ENCODE data around the gene NEK5.
A peak's percentile ranks its signal among the peaks of the same experiment; 100 is the strongest.

NEK5 gene

GRCh38 chr13:52006523-52007245 is 122.2 kb downstream of the NEK5 start:
- Histone ChIP-seq H3K9ac (ENCODE audit: insufficient read length) (no peak overlapping the region), H3K9me3 (ENCODE audit: low read depth, low read length) (no peaks in the 10 kb centered on the region), H3K36me3 (ENCODE audit: insufficient read depth, low read length) (no peaks in the 10 kb centered on the region), H3K27ac (no peak overlapping the region), H3K4me3 (no peak overlapping the region)
- no peak for TF ChIP-seq EZH2 (IDR thresholded peaks at IDR 0.05)
- TF ChIP-seq FOXP2 (optimal IDR thresholded peaks at IDR 0.05; ENCODE audit: control extremely low read depth, extremely low read length, insufficient read depth), result no peak
- TF ChIP-seq POLR2AphosphoS5 (IDR thresholded peaks at IDR 0.05; ENCODE audit: borderline replicate concordance, low read depth, low read length), result no peak
- DNase-seq (ENCODE audit: low read depth, low spot score), result no peak

GRCh38 chr13:52005841-52006522 is 122.9 kb downstream of the NEK5 start:
- TF ChIP-seq POLR2AphosphoS5 (IDR thresholded peaks at IDR 0.05; ENCODE audit: borderline replicate concordance, low read depth, low read length), result no peak
- TF ChIP-seq FOXP2 (optimal IDR thresholded peaks at IDR 0.05; ENCODE audit: control extremely low read depth, extremely low read length, insufficient read depth), result no peak
- no peak for TF ChIP-seq EZH2 (IDR thresholded peaks at IDR 0.05)
- Histone ChIP-seq H3K27ac (no peak overlapping the region), H3K9me3 (ENCODE audit: low read depth, low read length) (no peaks in the 10 kb centered on the region), H3K9ac (ENCODE audit: insufficient read length) (no peak overlapping the region), H3K36me3 (ENCODE audit: insufficient read depth, low read length) (no peaks in the 10 kb centered on the region), H3K4me3 (no peak overlapping the region)
- DNase-seq (ENCODE audit: low read depth, low spot score), result no peak

GRCh38 chr13:52004511-52005170 is 124.2 kb downstream of the NEK5 start:
- TF ChIP-seq EZH2 (IDR thresholded peaks at IDR 0.05) (no peak), FOXP2 (optimal IDR thresholded peaks at IDR 0.05; ENCODE audit: control extremely low read depth, extremely low read length, insufficient read depth) (no peak), POLR2AphosphoS5 (IDR thresholded peaks at IDR 0.05; ENCODE audit: borderline replicate concordance, low read depth, low read length) (no peak)
- Histone ChIP-seq H3K4me3 (no peak overlapping the region), H3K36me3 (ENCODE audit: insufficient read depth, low read length) (no peaks in the 10 kb centered on the region), H3K9ac (ENCODE audit: insufficient read length) (no peak overlapping the region), H3K27ac (no peak overlapping the region), H3K9me3 (ENCODE audit: low read depth, low read length) (no peaks in the 10 kb centered on the region)
- no peak for DNase-seq (ENCODE audit: low read depth, low spot score)

GRCh38 chr13:52003541-52003940 is 125.3 kb downstream of the NEK5 start:
- TF ChIP-seq EZH2 (IDR thresholded peaks at IDR 0.05) (no peak), POLR2AphosphoS5 (IDR thresholded peaks at IDR 0.05; ENCODE audit: borderline replicate concordance, low read depth, low read length) (no peak), FOXP2 (optimal IDR thresholded peaks at IDR 0.05; ENCODE audit: control extremely low read depth, extremely low read length, insufficient read depth) (no peak)
- Histone ChIP-seq H3K27ac (no peak overlapping the region), H3K36me3 (ENCODE audit: insufficient read depth, low read length) (no peaks in the 10 kb centered on the region), H3K9me3 (ENCODE audit: low read depth, low read length) (no peaks in the 10 kb centered on the region), H3K4me3 (no peak overlapping the region), H3K9ac (ENCODE audit: insufficient read length) (no peak overlapping the region)
- DNase-seq (ENCODE audit: low read depth, low spot score), result no peak

GRCh38 chr13:52002361-52002760 is 126.5 kb downstream of the NEK5 start:
- DNase-seq (ENCODE audit: low read depth, low spot score), result no peak
- TF ChIP-seq POLR2AphosphoS5 (IDR thresholded peaks at IDR 0.05; ENCODE audit: borderline replicate concordance, low read depth, low read length) (no peak), FOXP2 (optimal IDR thresholded peaks at IDR 0.05; ENCODE audit: control extremely low read depth, extremely low read length, insufficient read depth) (no peak), EZH2 (IDR thresholded peaks at IDR 0.05) (no peak)
- Histone ChIP-seq H3K36me3 (ENCODE audit: insufficient read depth, low read length) (no peaks in the 10 kb centered on the region), H3K4me3 (no peak overlapping the region), H3K9ac (ENCODE audit: insufficient read length) (no peak overlapping the region), H3K27ac (no peak overlapping the region), H3K9me3 (ENCODE audit: low read depth, low read length) (no peaks in the 10 kb centered on the region)

GRCh38 chr13:52001120-52001731 is 127.6 kb downstream of the NEK5 start:
- H3K4me3 ChIP-seq, result no peak overlapping the region
- TF ChIP-seq POLR2AphosphoS5 (IDR thresholded peaks at IDR 0.05; ENCODE audit: borderline replicate concordance, low read depth, low read length) (no peak), FOXP2 (optimal IDR thresholded peaks at IDR 0.05; ENCODE audit: control extremely low read depth, extremely low read length, insufficient read depth) (no peak), EZH2 (IDR thresholded peaks at IDR 0.05) (no peak)
- no peaks in the 10 kb centered on the region for H3K36me3 ChIP-seq (ENCODE audit: insufficient read depth, low read length)
- no peak overlapping the region for H3K9ac ChIP-seq (ENCODE audit: insufficient read length)
- no peak overlapping the region for H3K27ac ChIP-seq
- DNase-seq (ENCODE audit: low read depth, low spot score), result peak; percentile 35
- no peaks in the 10 kb centered on the region for H3K9me3 ChIP-seq (ENCODE audit: low read depth, low read length)

GRCh38 chr13:51999921-52000320 is 129.0 kb downstream of the NEK5 start:
- Histone ChIP-seq H3K27ac (no peak overlapping the region), H3K9ac (ENCODE audit: insufficient read length) (no peak overlapping the region)

GRCh38 chr13:51999510-51999911 is 129.4 kb downstream of the NEK5 start:
- Histone ChIP-seq H3K9ac (ENCODE audit: insufficient read length) (no peak overlapping the region), H3K36me3 (ENCODE audit: insufficient read depth, low read length) (no peaks in the 10 kb centered on the region), H3K27ac (no peak overlapping the region), H3K4me3 (no peak overlapping the region), H3K9me3 (ENCODE audit: low read depth, low read length) (no peaks in the 10 kb centered on the region)
- TF ChIP-seq FOXP2 (optimal IDR thresholded peaks at IDR 0.05; ENCODE audit: control extremely low read depth, extremely low read length, insufficient read depth) (no peak), POLR2AphosphoS5 (IDR thresholded peaks at IDR 0.05; ENCODE audit: borderline replicate concordance, low read depth, low read length) (no peak), EZH2 (IDR thresholded peaks at IDR 0.05) (no peak)
- no peak for DNase-seq (ENCODE audit: low read depth, low spot score)

More at GRCh38 chr13:51999921-52000320, 129.0 kb downstream of the NEK5 start:
- H3K9me3 ChIP-seq (ENCODE audit: low read depth, low read length), result no peaks in the 10 kb centered on the region
- no peak for TF ChIP-seq EZH2 (IDR thresholded peaks at IDR 0.05)
- TF ChIP-seq FOXP2 (optimal IDR thresholded peaks at IDR 0.05; ENCODE audit: control extremely low read depth, extremely low read length, insufficient read depth), result no peak
- no peak for TF ChIP-seq POLR2AphosphoS5 (IDR thresholded peaks at IDR 0.05; ENCODE audit: borderline replicate concordance, low read depth, low read length)
- no peaks in the 10 kb centered on the region for H3K36me3 ChIP-seq (ENCODE audit: insufficient read depth, low read length)
- no peak overlapping the region for H3K4me3 ChIP-seq
- no peak for DNase-seq (ENCODE audit: low read depth, low spot score)
